ENCODE measurements around the gene SEPHS1. TPM values are rescaled to one million over a fixed set of nuclear protein-coding genes. Genes with fewer than 3 reads are reported as not detected.

Gene SEPHS1
- total and polyA plus RNA-seq, 9 donors = 27.2 to 76.7 (median 50.6) TPM

- WGBS, 3 donors = 75 to 81% (median 80%) methylated on average over 7 of the region's 7 CpGs
- no peaks in the 10 kb centered on the region for H3K4me1 ChIP-seq (ENCODE audit: insufficient read depth)
- no peak for TF ChIP-seq POLR2A (IDR thresholded peaks at IDR 0.05)
- no peak for TF ChIP-seq CTCF (IDR thresholded peaks at IDR 0.05)
- TF ChIP-seq EP300 (IDR thresholded peaks at IDR 0.05) = no peak
- no peaks in the 10 kb centered on the region for H3K36me3 ChIP-seq
- H3K9me3 ChIP-seq = no peaks in the 10 kb centered on the region
- no peak for DNase-seq
- no peaks in the 10 kb centered on the region for H3K27me3 ChIP-seq
- no peak overlapping the region for H3K4me3 ChIP-seq
- H3K27ac ChIP-seq = no peak overlapping the region
- intact Hi-C loops (cut with DNase I) = no loop called here
These were observed 12.5 kb upstream of the SEPHS1 start for GRCh38 chr10:13360587-13360986.

- Histone ChIP-seq H3K4me1 (ENCODE audit: insufficient read depth) (no peaks in the 10 kb centered on the region), H3K36me3 (no peaks in the 10 kb centered on the region), H3K27ac (no peak overlapping the region), H3K27me3 (no peaks in the 10 kb centered on the region), H3K9me3 (no peaks in the 10 kb centered on the region), H3K4me3 (no peak overlapping the region)
- intact Hi-C loops (cut with DNase I) = no loop called here
- WGBS, 3 donors = 45 to 47% (median 47%) methylated on average over 4 of the region's 4 CpGs
- DNase-seq = no peak
- TF ChIP-seq CTCF (IDR thresholded peaks at IDR 0.05) (no peak), EP300 (IDR thresholded peaks at IDR 0.05) (no peak), POLR2A (IDR thresholded peaks at IDR 0.05) (no peak)
These were observed 8.3 kb upstream of the SEPHS1 start for GRCh38 chr10:13356392-13356791.

- TF ChIP-seq POLR2A (IDR thresholded peaks at IDR 0.05) (no peak), CTCF (IDR thresholded peaks at IDR 0.05) (no peak), EP300 (IDR thresholded peaks at IDR 0.05) (no peak)
- WGBS, 3 donors = 83 to 90% (median 88%) methylated on average over 7 of the region's 7 CpGs
- no peaks in the 10 kb centered on the region for H3K27me3 ChIP-seq
- no peak overlapping the region for H3K27ac ChIP-seq
- intact Hi-C loops (cut with DNase I) = no loop called here
- no peak for DNase-seq
- H3K9me3 ChIP-seq = no peaks in the 10 kb centered on the region
- no peak overlapping the region for H3K4me3 ChIP-seq
- H3K4me1 ChIP-seq (ENCODE audit: insufficient read depth) = peaks cover 4% of the 10 kb centered on the region
- no peaks in the 10 kb centered on the region for H3K36me3 ChIP-seq
These were observed 6.7 kb upstream of the SEPHS1 start for GRCh38 chr10:13354783-13355182.

- Histone ChIP-seq H3K27ac (no peak overlapping the region), H3K9me3 (no peaks in the 10 kb centered on the region), H3K4me3 (no peak overlapping the region), H3K4me1 (ENCODE audit: insufficient read depth) (peaks cover 4% of the 10 kb centered on the region), H3K36me3 (no peaks in the 10 kb centered on the region), H3K27me3 (no peaks in the 10 kb centered on the region)
- 24 to 29% (median 28%) methylated on average over 3 of the region's 3 CpGs for WGBS, 3 donors
- intact Hi-C loops (cut with DNase I) = no loop called here
- DNase-seq = no peak
- TF ChIP-seq POLR2A (IDR thresholded peaks at IDR 0.05) = no peak
- TF ChIP-seq EP300 (IDR thresholded peaks at IDR 0.05) = no peak
- TF ChIP-seq CTCF (IDR thresholded peaks at IDR 0.05) = no peak
These were observed 4.4 kb upstream of the SEPHS1 start for GRCh38 chr10:13352519-13352918.
